ENCODE results near the gene HHAT.

DNA sequence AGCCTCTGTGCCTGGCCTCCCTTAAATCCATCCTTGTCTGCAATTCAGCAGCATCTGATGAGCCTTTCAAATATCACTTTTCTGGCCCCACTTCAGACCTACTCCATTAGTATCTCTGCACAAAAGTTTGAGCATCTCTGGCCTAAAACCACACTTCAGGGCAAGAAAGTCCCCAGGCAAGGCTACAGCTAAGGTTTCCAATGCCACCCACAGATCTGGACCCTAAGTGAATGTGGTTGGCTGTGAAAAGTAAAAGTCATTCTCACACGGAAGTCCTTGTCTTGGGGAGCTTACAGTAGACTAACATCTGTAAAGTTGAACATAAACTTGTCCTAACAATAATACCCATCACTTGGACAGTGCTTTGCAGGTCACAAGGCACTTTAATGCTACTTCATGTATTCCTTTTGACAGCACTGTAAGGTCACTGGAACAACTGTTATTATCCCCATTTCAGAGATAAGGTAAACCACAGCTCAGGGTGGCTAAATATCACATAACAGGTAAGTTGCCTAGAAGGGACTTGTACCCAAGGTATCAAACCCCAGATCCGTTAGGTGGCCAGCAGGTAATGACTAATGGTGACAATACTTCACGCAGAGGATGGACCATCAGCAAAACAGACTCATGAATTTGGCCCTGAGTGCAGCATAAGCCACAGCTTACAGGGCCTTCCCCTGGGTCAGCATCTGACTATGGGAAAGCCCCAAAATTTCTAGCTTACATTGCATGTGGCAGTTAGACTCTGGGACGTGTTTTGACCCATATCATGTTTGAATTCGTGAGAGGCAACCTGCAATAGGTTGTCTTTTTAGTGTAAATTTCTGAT lies 356.0 kb downstream of the HHAT start:
- TF ChIP-seq, protein P1, sequence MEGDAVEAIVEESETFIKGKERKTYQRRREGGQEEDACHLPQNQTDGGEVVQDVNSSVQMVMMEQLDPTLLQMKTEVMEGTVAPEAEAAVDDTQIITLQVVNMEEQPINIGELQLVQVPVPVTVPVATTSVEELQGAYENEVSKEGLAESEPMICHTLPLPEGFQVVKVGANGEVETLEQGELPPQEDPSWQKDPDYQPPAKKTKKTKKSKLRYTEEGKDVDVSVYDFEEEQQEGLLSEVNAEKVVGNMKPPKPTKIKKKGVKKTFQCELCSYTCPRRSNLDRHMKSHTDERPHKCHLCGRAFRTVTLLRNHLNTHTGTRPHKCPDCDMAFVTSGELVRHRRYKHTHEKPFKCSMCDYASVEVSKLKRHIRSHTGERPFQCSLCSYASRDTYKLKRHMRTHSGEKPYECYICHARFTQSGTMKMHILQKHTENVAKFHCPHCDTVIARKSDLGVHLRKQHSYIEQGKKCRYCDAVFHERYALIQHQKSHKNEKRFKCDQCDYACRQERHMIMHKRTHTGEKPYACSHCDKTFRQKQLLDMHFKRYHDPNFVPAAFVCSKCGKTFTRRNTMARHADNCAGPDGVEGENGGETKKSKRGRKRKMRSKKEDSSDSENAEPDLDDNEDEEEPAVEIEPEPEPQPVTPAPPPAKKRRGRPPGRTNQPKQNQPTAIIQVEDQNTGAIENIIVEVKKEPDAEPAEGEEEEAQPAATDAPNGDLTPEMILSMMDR (IDR thresholded peaks at IDR 0.05; ENCODE audit: low read length) = no peak
- TF ChIP-seq EZH2 (optimal IDR thresholded peaks at IDR 0.05; ENCODE audit: low read depth, low read length) = no peak

Measured in MM.1S (cell line).